NCI-H2081 (cell line): Measurements from ENCODE around the gene PDE4DIP.
"Not testable (repeated sequence)": the region's sequence is repeated elsewhere in the genome, so short reads cannot be mapped to it uniquely, and the experiment has no call there.

Experiments
- DNase-seq, 2 experiments: peaks; one replicate each; lab custom pipeline; 2025; lab: John Stamatoyannopoulos, UW

Gene PDE4DIP

GRCh38 chr1:148975866-148976537, 131.8 kb downstream of the PDE4DIP start:
- not testable (repeated sequence) for DNase-seq

GRCh38 chr1:148977785-148978184, 133.6 kb downstream of the PDE4DIP start:
- not testable (repeated sequence) for DNase-seq

- DNase-seq, result not testable (repeated sequence)
These were observed 145.2 kb downstream of the PDE4DIP start for GRCh38 chr1:148989378-148989777.

- not testable (repeated sequence) for DNase-seq
These were observed 146.1 kb downstream of the PDE4DIP start for GRCh38 chr1:148990233-148990788.

- not testable (repeated sequence) for DNase-seq
These were observed 147.6 kb downstream of the PDE4DIP start for GRCh38 chr1:148991818-148992217.

GRCh38 chr1:148992364-148992763, 148.1 kb downstream of the PDE4DIP start:
- DNase-seq, result not testable (repeated sequence)

- DNase-seq, result not testable (repeated sequence)
These were observed 152.4 kb downstream of the PDE4DIP start for GRCh38 chr1:148996449-148997224.

- DNase-seq, result not testable (repeated sequence)
These were observed 153.2 kb downstream of the PDE4DIP start for GRCh38 chr1:148997405-148997804.

- not testable (repeated sequence) for DNase-seq
These were observed 158.4 kb downstream of the PDE4DIP start for GRCh38 chr1:149002664-149003063.

GRCh38 chr1:149008326-149008725, 164.1 kb downstream of the PDE4DIP start:
- not testable (repeated sequence) for DNase-seq

GRCh38 chr1:149008769-149009168, 164.5 kb downstream of the PDE4DIP start:
- not testable (repeated sequence) for DNase-seq

- DNase-seq, result not testable (repeated sequence)
These were observed 165.5 kb downstream of the PDE4DIP start for GRCh38 chr1:149009761-149010160.

GRCh38 chr1:149012599-149012998, 168.4 kb downstream of the PDE4DIP start:
- DNase-seq, result not testable (repeated sequence)

- not testable (repeated sequence) for DNase-seq
These were observed 169.3 kb downstream of the PDE4DIP start for GRCh38 chr1:149013513-149013912.

GRCh38 chr1:149015522-149015921, 171.3 kb downstream of the PDE4DIP start:
- DNase-seq, result not testable (repeated sequence)

GRCh38 chr1:149016626-149017025, 172.4 kb downstream of the PDE4DIP start:
- not testable (repeated sequence) for DNase-seq

- not testable (repeated sequence) for DNase-seq
These were observed 174.3 kb downstream of the PDE4DIP start for GRCh38 chr1:149018577-149018976.

- DNase-seq, result not testable (repeated sequence)
These were observed 180.1 kb downstream of the PDE4DIP start for GRCh38 chr1:149024327-149024726.

- DNase-seq, result not testable (repeated sequence)
These were observed 189.7 kb downstream of the PDE4DIP start for GRCh38 chr1:149033916-149034315.

GRCh38 chr1:149043056-149043455, 198.8 kb downstream of the PDE4DIP start:
- not testable (repeated sequence) for DNase-seq

- not testable (repeated sequence) for DNase-seq
These were observed 220.4 kb downstream of the PDE4DIP start for GRCh38 chr1:149064611-149065010.

- not testable (repeated sequence) for DNase-seq
These were observed 231.4 kb downstream of the PDE4DIP start for GRCh38 chr1:149075505-149076127.
